Fibroblast of lung (primary cell): ENCODE measurements around the gene SLC7A6OS. TPM values are rescaled to one million over a fixed set of nuclear protein-coding genes. Genes with fewer than 3 reads are reported as not detected.

Source experiments
- DNase-seq, 2 donors: peaks; one replicate each; pipeline versions ENCODE4 v3.0.0 to v3.0.0-alpha.2; 2010; ENCODE audit warnings: low read depth in 2 of 2
- H2AFZ ChIP-seq: 2 replicates; pipeline ENCODE4 v1.5.1; 2012; ENCODE audit warnings: low read length, control low read depth, inconsistent platforms
- H3K27ac ChIP-seq: 2 replicates; pipeline ENCODE4 v1.5.1; 2011; ENCODE audit warnings: low read length, control low read depth; ENCODE audit not compliant: insufficient read depth
- H3K27me3 ChIP-seq: 2 replicates; pipeline ENCODE4 v1.5.1; 2011; ENCODE audit warnings: mild to moderate bottlenecking, low read length; ENCODE audit not compliant: control insufficient read depth, insufficient read depth
- H3K36me3 ChIP-seq: 2 replicates; pipeline ENCODE4 v1.5.1; 2011; ENCODE audit warnings: low read length; ENCODE audit not compliant: control insufficient read depth, insufficient read depth
- H3K4me1 ChIP-seq: 2 replicates; pipeline ENCODE4 v1.5.1; 2011; ENCODE audit warnings: low read length; ENCODE audit not compliant: control insufficient read depth, insufficient read depth; ENCODE audit errors: extremely low read depth
- H3K4me2 ChIP-seq: 2 replicates; pipeline ENCODE4 v1.5.1; 2011; ENCODE audit warnings: low read length, control low read depth; ENCODE audit not compliant: insufficient read depth; ENCODE audit errors: extremely low read depth
- H3K4me3 ChIP-seq, 4 experiments: fragments of 200-600 bp in 1 of 4; sonication (generic) in 1 of 4; replicated peaks in 1 of 4; 2 replicates each; pipeline ENCODE4 v1.5.1; 2011 to 2016; ENCODE audit warnings: low read length in 4 of 4, low read depth in 3 of 4, mild to moderate bottlenecking in 3 of 4, control low read depth in 2 of 4, inconsistent platforms in 1 of 4, mixed read lengths in 1 of 4; ENCODE audit not compliant: insufficient read depth in 1 of 4; ENCODE audit errors: control extremely low read depth in 1 of 4
- H3K79me2 ChIP-seq: 2 replicates; pipeline ENCODE4 v1.5.1; 2012; ENCODE audit warnings: mild to moderate bottlenecking, low read length, inconsistent platforms; ENCODE audit not compliant: control insufficient read depth, insufficient read depth
- H3K9ac ChIP-seq: 2 replicates; pipeline ENCODE4 v1.5.1; 2011; ENCODE audit warnings: mild to moderate bottlenecking, low read length, control low read depth; ENCODE audit not compliant: insufficient read depth
- H3K9me3 ChIP-seq: 2 replicates; pipeline ENCODE4 v1.5.1; 2012; ENCODE audit warnings: low read depth, low read length; ENCODE audit not compliant: control insufficient read depth, insufficient read depth
- H4K20me1 ChIP-seq: 2 replicates; pipeline ENCODE4 v1.5.1; 2011; ENCODE audit warnings: low read length; ENCODE audit not compliant: control insufficient read depth, insufficient read depth; ENCODE audit errors: extremely low read depth
- CTCF ChIP-seq, 2 donors: IDR thresholded peaks in 1 of 2; conservative IDR thresholded peaks in 1 of 2; 1 replicate in 1 of 2; 2 replicates in 1 of 2; pipeline ENCODE4 v1.5.1; 2011 to 2012; ENCODE audit warnings: low read length in 2 of 2, control low read depth in 1 of 2, inconsistent platforms in 1 of 2, low read depth in 1 of 2, mild to moderate bottlenecking in 1 of 2
- EZH2 ChIP-seq: IDR thresholded peaks from 2 replicates; pipeline ENCODE4 v1.5.1; 2012; ENCODE audit warnings: low read length, control low read depth, mild to moderate bottlenecking; ENCODE audit errors: missing control alignments
- polyA plus RNA-seq, 2 donors: library from polyadenylated mRNA; depleted of rRNA in 1 of 2; stranded (reverse) in 1 of 2; unstranded in 1 of 2; fragments of >200 nt; gene quantifications; 2 replicates each; pipeline ENCODE4 v1.2.1, GENCODE V29; 2011 to 2012; ENCODE audit warnings: missing spikeins in 1 of 2
- total RNA-seq: library from RNA; depleted of rRNA; stranded (reverse); fragments of >200 nt; gene quantifications from 2 replicates; pipeline ENCODE4 v1.2.1, GENCODE V29; 2014

SLC7A6OS gene
- total and polyA plus RNA-seq, 2 donors (not counting 1 experiment from before 2014, with no cell fraction given) = 8.7 to 19.5 TPM

- Histone ChIP-seq H4K20me1 (no peaks in the 10 kb centered on the region), H3K79me2 (no peaks in the 10 kb centered on the region), H2AFZ (no peak overlapping the region), H3K9ac (no peak overlapping the region), H3K4me2 (no peak overlapping the region), H3K4me1 (no peaks in the 10 kb centered on the region), H3K36me3 (peaks cover 17% of the 10 kb centered on the region), H3K4me3 (no peak overlapping the region), H3K9me3 (no peaks in the 10 kb centered on the region), H3K27ac (no peak overlapping the region), H3K27me3 (no peaks in the 10 kb centered on the region)
- TF ChIP-seq CTCF (conservative IDR thresholded peaks at IDR 0.05 in 1 of 2, IDR thresholded peaks at IDR 0.05 in 1 of 2; ENCODE audit: low read depth in 1 of 2, low read length in 2 of 2) = no peak
- no peak for TF ChIP-seq EZH2
- DNase-seq = no peak
Observed at GRCh38 chr16:68345958-68346635, 35.4 kb upstream of the SLC7A6OS start.

- H3K4me2 ChIP-seq = peak overlapping the region; percentile 13
- TF ChIP-seq CTCF (conservative IDR thresholded peaks at IDR 0.05 in 1 of 2, IDR thresholded peaks at IDR 0.05 in 1 of 2; ENCODE audit: low read depth in 1 of 2, low read length in 2 of 2) (no peak), EZH2 (no peak)
- no peaks in the 10 kb centered on the region for H3K27me3 ChIP-seq
- H3K9me3 ChIP-seq = no peaks in the 10 kb centered on the region
- peaks cover 18% of the 10 kb centered on the region for H3K36me3 ChIP-seq
- no peaks in the 10 kb centered on the region for H3K4me1 ChIP-seq
- no peak overlapping the region for H3K9ac ChIP-seq
- no peak overlapping the region for H2AFZ ChIP-seq
- no peak overlapping the region for H3K4me3 ChIP-seq
- no peak overlapping the region for H3K27ac ChIP-seq
- H4K20me1 ChIP-seq = no peaks in the 10 kb centered on the region
- H3K79me2 ChIP-seq = no peaks in the 10 kb centered on the region
- DNase-seq = peak in 1 of 2 donors; percentile 48
Observed at GRCh38 chr16:68345351-68345810, 34.6 kb upstream of the SLC7A6OS start.

GRCh38 chr16:68344252-68344651, 33.5 kb upstream of the SLC7A6OS start:
- H3K9me3 ChIP-seq = no peaks in the 10 kb centered on the region
- no peak overlapping the region for H3K4me3 ChIP-seq
- no peak for DNase-seq
- H3K27me3 ChIP-seq = no peaks in the 10 kb centered on the region
- no peaks in the 10 kb centered on the region for H3K4me1 ChIP-seq
- no peak overlapping the region for H3K4me2 ChIP-seq
- H3K27ac ChIP-seq = no peak overlapping the region
- no peak overlapping the region for H3K9ac ChIP-seq
- TF ChIP-seq CTCF (conservative IDR thresholded peaks at IDR 0.05 in 1 of 2, IDR thresholded peaks at IDR 0.05 in 1 of 2; ENCODE audit: low read depth in 1 of 2, low read length in 2 of 2) = no peak
- no peak for TF ChIP-seq EZH2
- H2AFZ ChIP-seq = no peak overlapping the region
- no peaks in the 10 kb centered on the region for H4K20me1 ChIP-seq
- H3K36me3 ChIP-seq = peaks cover 25% of the 10 kb centered on the region
- no peaks in the 10 kb centered on the region for H3K79me2 ChIP-seq
